Jurkat, Clone E6-1 (cell line): Measurements from ENCODE around the gene CD48.

Experiments used
- DNase-seq: peaks from one replicate; pipeline ENCODE4 v3.0.0-alpha.2; 2011; ENCODE audit warnings: low read depth, low spot score
- H3K4me3 ChIP-seq: 2 replicates; pipeline ENCODE4 v1.5.1; 2011; ENCODE audit warnings: mild to moderate bottlenecking, low read length, control low read depth, moderate library complexity

CD48 gene

GRCh38 chr1:160685266-160685665 is 26.4 kb downstream of the CD48 start:
- H3K4me3 ChIP-seq, result no peak overlapping the region
- no peak for DNase-seq

GRCh38 chr1:160682983-160683865 is 28.4 kb downstream of the CD48 start:
- peak; percentile 45 for DNase-seq
- no peak overlapping the region for H3K4me3 ChIP-seq

GRCh38 chr1:160681891-160682140 is 29.8 kb downstream of the CD48 start:
- DNase-seq, result no peak
- H3K4me3 ChIP-seq, result no peak overlapping the region

GRCh38 chr1:160681066-160681890 is 30.3 kb downstream of the CD48 start:
- no peak overlapping the region for H3K4me3 ChIP-seq
- DNase-seq, result peak; percentile 75

GRCh38 chr1:160680399-160680798 is 31.2 kb downstream of the CD48 start:
- DNase-seq, result no peak
- H3K4me3 ChIP-seq, result no peak overlapping the region

GRCh38 chr1:160679893-160680292 is 31.7 kb downstream of the CD48 start:
- H3K4me3 ChIP-seq, result no peak overlapping the region
- no peak for DNase-seq

- DNase-seq, result no peak
- no peak overlapping the region for H3K4me3 ChIP-seq
Measured at GRCh38 chr1:160676869-160677597, 34.6 kb downstream of the CD48 start.

GRCh38 chr1:160675641-160676410 is 35.8 kb downstream of the CD48 start:
- peak; percentile 81 for DNase-seq
- no peak overlapping the region for H3K4me3 ChIP-seq

GRCh38 chr1:160674415-160674814 is 37.2 kb downstream of the CD48 start:
- no peak overlapping the region for H3K4me3 ChIP-seq
- peak; percentile 85 for DNase-seq

GRCh38 chr1:160672789-160673695 is 38.6 kb downstream of the CD48 start:
- no peak for DNase-seq
- H3K4me3 ChIP-seq, result peak overlapping the region; percentile 18

- DNase-seq, result no peak
- H3K4me3 ChIP-seq, result no peak overlapping the region
Measured at GRCh38 chr1:160671603-160672517, 39.8 kb downstream of the CD48 start.

GRCh38 chr1:160670701-160671100 is 40.9 kb downstream of the CD48 start:
- DNase-seq, result no peak
- H3K4me3 ChIP-seq, result no peak overlapping the region

- no peak for DNase-seq
- no peak overlapping the region for H3K4me3 ChIP-seq
Measured at GRCh38 chr1:160669802-160670201, 41.8 kb downstream of the CD48 start.

- no peak overlapping the region for H3K4me3 ChIP-seq
- DNase-seq, result no peak
Measured at GRCh38 chr1:160669276-160669675, 42.3 kb downstream of the CD48 start.

GRCh38 chr1:160667896-160668295 is 43.7 kb downstream of the CD48 start:
- no peak overlapping the region for H3K4me3 ChIP-seq
- DNase-seq, result no peak

- no peak overlapping the region for H3K4me3 ChIP-seq
- no peak for DNase-seq
Measured at GRCh38 chr1:160666079-160666442, 45.6 kb downstream of the CD48 start.

- no peak for DNase-seq
- H3K4me3 ChIP-seq, result no peak overlapping the region
Measured at GRCh38 chr1:160665330-160666078, 46.1 kb downstream of the CD48 start.
